Raji (cell line): ENCODE measurements around the gene DARS1.

Experiments
- POLR2A ChIP-seq: IDR thresholded peaks from 2 replicates; pipeline ENCODE4 v1.6.1; 2011; ENCODE audit warnings: low read depth, low read length, control low read depth; ENCODE audit not compliant: insufficient read depth

DARS1 gene

DNA sequence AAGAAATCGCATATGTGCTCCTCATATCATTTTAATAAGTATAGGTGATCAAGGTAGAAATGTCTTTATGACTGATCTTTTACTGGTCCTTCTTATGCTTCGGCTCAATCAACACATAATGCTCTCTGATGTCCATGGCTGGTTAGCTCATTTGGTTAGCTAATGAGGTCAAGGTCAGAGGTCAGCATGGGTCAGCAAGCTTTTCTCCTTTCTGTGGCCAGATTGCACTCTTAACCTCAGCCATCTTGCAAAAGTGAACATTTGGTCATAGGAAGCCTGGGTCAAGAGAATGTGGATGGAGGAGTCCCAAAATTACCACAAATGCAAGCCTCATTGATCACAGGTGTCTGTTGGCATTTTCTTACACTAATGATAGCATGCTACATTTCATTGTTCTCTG lies 35.4 kb upstream of the DARS1 start:
- no peak for TF ChIP-seq POLR2A

DNA sequence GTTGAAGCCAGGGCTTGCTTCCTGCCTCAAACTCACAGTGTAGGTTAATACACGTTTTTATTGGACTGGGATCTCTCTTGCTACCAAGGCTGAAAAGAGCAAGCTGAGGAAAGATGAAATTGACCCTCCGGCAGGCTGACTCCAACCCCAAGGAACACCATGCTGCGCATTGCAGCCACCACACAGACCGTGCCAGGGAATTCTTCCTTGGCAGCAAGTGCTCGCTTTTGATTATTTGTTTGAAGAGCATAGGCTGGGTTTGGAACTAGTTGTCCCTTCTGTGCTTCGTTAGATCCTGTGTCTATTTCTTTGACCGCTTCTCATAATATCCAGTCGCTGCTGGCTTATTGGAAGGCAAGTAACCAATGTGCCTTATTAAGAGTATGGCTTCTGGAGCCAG lies 34.4 kb upstream of the DARS1 start:
- TF ChIP-seq POLR2A, result no peak

DNA sequence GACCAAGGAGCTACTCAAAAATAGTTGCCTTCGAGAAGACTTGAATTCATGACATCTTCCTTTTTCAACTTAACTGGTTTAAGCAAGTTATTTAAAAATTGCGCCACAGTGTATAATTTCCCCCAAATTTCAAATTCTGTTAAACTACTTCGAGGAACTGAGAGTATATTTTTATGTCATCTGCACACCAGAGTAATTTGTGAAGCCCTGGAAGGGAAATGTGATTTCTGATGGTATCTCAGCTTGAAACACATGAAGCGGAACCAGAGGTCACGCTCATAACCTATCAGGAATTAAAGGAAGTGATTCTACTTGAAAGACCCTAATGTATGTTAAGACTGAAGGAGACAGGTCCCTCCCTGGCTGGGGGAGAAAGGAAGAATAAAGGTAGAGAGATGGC lies 33.9 kb upstream of the DARS1 start:
- TF ChIP-seq POLR2A, result no peak

DNA sequence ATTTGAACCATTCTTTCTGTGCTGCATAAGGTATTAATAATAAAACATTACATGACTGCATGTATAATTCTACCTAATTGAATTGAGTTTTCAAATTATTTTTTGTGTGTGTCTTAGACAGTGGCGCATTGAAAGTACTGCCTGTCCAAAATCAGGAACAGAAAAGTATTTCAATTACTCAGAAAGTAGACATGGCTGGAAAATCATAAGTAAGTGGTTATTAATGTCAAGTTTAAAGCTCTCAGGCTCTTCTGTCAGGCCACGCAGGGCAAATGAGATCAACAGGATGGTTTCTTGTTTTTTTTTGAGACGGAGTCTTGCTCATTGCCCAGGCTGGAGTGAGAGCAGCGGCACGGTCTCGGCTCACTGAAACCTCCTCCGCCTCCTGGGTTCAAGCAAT lies 32.4 kb upstream of the DARS1 start:
- TF ChIP-seq POLR2A, result no peak

DNA sequence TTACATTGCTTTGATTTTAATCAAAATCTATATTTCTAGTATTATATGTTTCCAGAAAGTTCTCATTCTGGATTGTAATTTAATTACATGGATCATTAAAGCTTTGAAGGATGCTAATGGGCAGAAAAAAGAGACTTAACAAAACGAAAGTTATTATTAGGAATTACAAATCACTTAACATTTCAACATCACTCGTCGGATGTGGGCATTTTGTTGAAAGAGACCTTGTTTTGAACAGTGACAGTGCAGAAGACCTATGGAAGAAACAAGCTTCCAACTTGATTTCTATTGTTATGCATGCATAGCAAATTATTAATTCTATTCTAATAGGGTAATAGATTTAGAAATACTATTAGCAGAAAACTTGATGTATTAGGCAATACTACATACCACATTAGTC lies 31.4 kb upstream of the DARS1 start:
- no peak for TF ChIP-seq POLR2A

DNA sequence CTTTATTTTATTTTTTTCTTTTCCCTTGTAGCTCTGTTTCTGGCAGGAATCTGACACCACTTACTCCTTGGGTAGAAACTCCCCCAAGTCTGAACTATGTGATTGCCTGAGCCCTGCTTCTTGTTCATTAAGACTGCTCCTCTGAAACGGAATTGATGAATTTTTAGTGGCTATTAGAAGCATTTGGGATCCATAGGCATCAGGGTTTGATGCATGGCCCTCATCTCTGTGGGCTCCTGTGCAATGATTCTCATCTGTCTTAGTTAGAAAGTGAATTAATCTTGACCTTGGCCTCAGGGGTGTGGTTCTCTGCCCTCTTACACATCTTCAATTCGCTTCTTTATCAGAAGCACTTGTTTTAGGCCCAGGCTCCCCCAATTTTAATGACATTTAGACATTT lies 31.0 kb upstream of the DARS1 start:
- no peak for TF ChIP-seq POLR2A

DNA sequence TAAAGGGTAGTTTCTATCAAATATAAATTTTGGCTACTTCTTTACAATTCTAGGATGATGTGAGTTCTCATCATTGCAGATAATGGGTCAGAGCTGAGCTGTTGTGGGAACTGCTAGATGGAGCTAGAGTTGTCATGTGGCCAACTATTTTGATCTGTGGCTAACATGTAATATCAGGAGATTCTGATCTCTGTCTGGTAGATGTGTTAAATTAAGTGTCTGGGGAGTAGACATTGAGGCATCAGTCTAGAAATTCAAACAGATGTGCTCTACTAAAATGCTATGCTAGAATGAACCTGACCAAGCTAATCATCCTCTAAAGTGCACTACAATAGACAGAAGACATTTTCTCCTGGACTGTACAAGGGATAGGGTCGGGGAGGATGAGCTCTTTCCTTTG lies 30.3 kb upstream of the DARS1 start:
- TF ChIP-seq POLR2A, result no peak

DNA sequence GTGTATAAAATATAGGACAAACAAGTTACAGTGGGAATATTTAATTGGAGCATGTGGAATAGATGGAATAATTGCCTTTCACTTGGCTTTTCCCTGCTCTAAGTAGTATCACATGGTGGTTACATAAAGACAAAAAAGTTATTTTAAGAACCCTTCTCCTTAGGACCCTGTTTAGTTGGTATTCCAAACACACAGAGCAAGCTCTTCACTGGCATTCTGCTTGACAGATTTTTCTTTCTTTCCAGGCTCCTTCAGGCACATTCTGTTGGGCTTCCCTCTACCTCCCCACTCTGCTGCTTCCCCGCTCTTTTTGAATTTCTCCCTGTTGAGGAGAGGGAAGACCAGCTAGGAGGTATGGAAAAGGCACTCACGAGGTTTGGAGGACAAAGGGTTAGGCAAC lies 29.0 kb upstream of the DARS1 start:
- no peak for TF ChIP-seq POLR2A

DNA sequence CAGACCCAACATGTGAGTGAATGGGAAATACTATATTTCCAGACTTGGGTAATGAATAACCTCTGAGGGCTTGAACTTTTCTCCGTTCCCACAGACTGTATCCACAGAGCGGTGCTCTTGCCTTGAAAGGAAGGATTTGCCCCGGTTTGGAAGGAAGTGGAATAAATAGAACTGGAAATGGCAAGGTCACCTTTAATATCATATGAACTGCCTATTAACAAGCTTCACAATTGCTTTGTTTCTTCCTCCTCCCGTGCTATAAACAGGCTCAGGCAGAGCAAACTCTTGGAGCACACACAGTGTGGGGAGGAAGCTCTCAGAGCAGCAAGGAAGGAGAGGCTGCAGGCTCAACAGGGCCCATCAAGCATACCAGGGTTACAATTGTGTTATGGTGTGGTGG lies 28.5 kb upstream of the DARS1 start:
- TF ChIP-seq POLR2A, result no peak

DNA sequence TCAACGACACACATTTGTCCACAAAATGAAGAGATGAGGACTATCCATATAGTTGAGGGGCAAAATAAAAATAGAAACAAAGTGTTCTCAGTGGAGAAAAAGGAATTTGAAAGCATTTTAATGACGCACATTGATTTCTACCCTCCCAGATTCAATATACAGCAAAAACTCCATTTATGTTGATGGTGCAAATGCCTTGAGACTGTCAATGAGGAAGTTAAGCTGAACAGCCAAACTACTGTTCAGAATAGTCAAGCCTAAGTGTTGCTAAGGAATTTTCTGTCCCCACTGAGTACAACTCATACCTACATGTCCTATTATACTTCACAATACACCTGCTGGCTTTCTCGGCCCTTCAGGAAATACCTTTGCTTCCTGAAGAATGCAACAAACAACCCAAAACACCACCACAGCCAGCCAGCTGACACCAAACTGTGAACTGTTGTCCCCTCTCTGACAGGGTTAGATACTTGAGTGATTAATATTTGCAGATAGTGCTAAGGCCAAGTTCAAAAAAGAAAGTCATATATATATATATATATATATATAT lies 27.8 kb upstream of the DARS1 start:
- no peak for TF ChIP-seq POLR2A

DNA sequence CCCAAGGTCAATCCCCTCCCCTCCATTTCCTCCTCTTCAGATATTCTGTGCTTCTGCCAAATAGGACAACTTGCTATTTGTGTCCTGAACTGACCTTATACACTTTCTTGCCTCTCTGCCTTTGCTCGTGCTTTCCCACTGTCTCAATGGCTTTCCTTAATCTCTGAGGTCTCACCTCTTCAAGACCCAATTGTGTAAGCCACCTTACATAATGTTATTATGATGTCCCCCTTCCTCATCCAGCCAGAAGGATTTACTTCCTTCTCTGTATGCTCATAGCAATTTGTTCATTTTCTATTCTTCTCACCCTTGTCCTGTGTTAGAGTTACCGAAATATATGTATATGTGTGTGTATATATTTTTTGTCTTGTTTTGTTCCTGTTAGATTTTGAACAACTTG lies 26.9 kb upstream of the DARS1 start:
- no peak for TF ChIP-seq POLR2A

DNA sequence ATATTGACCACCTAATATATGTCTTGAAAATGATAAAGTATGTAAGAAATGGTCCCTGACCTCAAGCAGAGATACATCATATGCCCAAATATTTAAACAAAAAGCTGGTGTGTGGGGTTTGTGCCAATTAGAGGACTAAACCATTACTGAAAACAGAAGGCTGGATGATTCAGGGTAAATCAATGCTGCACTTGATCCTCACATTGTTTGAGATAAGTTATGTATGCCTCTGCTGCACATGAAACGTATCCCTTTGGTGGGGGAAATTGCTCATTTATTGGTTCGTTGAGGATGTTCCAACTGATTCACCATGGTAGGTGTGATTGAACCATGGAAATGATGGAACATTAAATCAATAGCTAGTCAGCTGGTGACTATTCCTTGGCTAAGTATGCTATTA lies 24.7 kb upstream of the DARS1 start:
- TF ChIP-seq POLR2A, result no peak

DNA sequence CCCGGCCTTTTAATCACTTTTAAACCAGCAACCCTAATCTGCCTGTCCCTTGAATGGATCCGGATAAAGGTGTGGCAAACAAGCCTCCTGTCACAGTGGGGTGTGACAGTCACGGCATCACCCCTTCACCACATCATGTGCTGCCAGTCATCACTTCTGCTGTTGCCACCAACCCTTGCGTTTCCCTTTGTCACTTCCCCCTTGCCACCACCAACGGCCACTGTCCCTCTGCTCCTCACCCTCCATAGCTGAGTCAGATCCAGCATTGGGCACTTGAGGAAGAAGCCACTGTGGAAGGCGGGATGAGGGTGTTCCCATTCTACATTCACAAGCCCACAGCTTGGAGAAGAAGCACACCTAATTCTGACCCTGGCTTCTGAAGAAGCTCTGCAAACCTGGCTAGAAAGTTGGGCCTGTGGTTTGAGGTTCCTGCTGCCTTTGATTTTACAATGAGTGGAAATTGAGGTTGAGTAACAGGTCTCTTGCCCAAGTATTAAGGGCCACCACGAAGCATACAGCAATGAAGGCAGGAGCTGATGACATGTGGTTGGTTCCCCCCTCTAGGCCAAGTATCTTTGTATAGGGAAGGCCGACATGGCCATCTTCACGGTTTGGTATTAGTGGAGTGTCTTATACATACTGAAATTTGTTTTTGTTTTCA lies 22.9 kb upstream of the DARS1 start:
- TF ChIP-seq POLR2A, result no peak

DNA sequence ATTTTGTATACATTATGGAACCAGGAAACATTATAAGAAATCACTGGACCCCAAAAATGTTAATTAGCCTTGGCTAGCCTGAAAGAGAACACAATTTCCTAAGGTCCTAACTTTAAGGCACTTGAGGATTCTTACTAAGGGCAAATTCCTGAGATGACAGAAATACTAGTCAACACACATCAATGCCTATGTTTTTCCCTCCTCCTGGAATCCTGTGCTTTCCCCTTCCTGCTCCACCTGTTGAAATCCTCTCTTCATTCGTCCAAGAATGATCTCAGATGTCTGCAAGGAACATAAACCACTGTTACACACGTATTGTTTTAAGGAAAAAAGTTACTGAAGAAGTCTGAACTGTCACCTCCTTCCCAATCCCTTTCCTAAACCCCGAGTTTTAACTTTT lies 21.2 kb upstream of the DARS1 start:
- no peak for TF ChIP-seq POLR2A

DNA sequence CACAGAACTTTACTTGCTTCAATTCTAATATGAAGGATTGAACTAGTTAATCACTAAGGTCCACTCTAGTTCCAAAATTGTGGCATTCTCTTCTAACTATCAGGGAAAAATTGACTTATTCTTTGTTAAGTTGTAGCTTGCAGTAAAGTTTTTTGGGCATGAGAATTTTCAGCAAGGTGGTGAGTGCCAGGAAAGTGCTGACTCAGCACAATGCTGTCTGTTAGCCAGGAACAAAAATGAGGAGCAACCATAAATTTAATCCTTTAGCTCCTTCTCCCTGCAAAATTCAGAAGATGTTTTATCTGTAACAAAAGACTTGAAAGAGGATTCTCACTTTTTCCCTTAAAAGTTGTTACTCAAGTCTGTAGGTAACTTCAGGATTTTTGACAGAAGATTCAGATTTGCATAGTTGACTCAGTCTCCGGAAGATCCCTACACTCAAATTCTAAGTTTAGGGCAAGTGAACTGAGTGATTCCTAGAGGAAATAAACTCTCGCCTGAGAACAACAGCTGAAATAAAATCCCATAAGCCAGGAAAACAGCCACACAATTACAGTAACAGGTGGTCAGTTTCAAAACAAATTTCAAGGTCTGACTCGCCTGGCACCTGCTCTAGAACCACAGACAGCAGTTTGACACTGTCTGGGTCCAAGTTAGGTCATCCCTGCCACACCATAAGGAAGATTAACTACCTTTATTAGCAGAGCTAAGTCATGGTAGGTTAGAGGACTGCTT lies 20.2 kb upstream of the DARS1 start:
- TF ChIP-seq POLR2A, result no peak

DNA sequence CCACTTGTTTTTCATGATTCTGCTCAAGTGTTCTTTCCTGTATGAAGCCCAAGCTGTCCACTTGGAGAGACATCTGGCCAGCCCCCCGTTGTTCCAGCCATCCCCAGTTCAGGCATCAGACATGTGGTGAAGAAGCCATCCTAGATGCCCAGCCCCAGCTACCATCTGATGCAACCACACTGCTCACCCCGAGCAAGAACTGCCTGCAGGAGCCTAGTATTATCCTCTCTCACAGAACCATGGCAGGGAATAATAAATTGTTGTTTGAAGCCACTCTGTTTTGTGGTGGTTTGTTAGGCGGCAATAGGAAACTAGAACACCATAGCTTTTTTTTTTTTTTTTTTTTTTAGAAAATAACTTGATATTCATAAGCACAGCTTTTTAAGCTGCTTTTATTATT lies 19.5 kb upstream of the DARS1 start:
- no peak for TF ChIP-seq POLR2A

DNA sequence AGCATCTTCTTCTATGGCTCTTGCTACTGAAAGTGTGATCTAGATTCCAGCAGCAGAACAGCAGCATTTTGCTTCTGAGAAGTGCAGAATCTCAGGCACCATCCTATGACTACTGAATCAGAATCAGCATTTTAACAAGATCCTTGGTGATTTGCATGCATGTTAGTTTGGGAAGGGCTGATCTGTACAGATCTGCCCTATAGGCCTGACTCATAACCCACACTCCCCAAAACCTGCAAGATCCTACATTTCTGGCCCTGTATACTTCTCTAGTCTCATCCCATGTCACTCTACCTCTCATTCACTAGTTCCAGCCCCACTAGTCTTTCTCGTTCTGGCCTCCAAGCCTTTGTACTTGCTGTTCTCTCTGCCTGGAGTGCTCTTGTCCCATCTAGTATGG lies 15.7 kb upstream of the DARS1 start:
- TF ChIP-seq POLR2A, result no peak
